NCI-H82 treated with DMSO at 0.1 percent for 48 hours (cell line): ENCODE measurements around the gene TMEM184A.

Experiments
- DNase-seq: peaks from one replicate; lab custom pipeline; 2025; ENCODE audit not compliant: unreplicated experiment; lab: John Stamatoyannopoulos, UW

Gene TMEM184A

DNA sequence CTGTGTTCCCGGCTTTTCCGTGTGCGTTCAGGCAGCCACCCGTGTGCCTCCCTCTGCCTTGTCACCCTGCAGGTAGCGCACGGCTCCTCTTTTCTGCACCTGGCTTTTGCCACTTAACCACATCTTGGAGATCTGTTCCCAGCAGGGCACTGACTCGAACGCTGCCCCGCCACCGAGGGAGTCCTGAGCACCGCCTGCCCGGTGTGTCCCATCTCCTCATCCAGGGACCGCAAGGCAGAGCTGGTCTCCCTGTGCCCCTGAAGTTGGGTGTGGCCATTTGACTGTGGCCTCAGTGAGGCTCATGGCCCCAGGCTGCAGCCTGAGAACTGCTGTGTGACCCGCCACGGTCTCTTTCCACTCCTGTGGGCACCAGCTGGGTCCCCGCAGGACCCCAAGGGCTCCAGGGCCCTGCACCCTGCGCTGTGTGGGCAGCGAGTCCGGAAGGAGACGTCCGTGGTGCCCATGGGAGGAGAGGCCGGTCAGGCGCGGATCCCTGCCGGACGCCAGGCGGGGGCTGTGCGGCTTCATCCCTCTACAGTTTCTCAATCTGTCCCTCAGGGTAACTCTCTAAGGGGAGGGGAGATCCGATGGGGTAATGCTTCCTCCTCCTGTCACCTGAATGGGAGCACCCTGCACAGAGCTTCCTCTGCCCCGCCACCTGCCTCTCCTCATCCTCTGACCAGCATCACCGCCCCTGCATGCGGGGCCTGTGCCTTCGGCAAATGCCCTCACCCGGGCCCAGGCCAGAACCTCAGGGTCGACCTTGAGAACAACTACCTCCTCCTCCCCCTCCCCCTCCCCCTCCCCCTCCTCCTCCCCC is 50.1 kb downstream of the TMEM184A start:
- DNase-seq: no peak

DNA sequence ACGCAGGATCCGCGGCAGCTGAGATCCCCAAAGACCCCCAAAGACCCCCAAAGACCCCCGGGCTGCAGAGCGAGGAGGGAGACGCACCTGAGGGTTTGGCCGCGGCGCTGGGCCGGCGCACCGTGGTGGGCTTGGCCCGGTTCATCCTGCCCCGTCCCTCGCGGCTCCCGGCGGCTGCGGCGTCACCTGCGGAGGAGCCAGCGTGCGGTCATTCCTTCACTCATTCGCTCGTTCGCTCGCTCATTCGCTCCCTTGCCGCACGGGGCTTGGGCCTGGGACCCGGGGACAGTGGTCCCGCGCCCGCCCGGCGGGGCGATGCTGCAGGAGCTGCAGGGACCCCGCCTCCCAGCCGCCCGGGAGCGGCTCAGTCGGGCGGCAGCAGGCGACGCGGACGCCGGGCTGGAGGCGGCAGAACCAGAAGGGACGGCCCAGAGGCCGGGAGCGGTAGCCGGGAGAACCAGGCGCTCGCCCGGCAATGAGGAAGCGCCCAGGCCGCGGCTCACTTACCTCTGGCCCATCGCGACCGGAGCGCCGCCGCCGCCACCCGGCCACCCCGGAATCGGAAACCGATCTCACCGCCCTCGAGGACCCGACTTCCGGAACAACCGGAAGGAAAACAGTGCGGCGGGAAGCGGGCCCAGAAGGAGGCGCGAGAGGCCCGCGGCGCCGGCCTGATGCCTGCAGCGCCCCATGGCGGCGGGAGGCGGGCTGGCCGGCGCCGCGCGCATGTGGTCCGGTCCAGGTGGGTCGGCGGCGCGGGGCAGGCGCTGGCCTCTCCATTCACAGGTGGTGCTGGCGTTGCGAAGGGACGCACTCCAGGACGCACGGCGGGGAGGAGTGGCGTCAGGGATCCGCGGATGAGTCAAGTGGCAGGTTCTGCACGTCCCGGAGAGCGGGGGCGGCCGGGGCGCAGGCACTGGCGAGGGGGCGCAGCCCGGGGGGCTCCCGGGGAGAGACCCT is 51.9 kb downstream of the TMEM184A start, which contains the start of gene INTS1:
Gene INTS1, minus strand, starts transcription at position 574 of the 960 bp plus-strand sequence. Its CDS starts 429 bp downstream, at position 145.
- peak; percentile 76 for DNase-seq

GRCh38 chr7:1503390-1503789 is 52.6 kb downstream of the TMEM184A start:
- no peak for DNase-seq

DNA sequence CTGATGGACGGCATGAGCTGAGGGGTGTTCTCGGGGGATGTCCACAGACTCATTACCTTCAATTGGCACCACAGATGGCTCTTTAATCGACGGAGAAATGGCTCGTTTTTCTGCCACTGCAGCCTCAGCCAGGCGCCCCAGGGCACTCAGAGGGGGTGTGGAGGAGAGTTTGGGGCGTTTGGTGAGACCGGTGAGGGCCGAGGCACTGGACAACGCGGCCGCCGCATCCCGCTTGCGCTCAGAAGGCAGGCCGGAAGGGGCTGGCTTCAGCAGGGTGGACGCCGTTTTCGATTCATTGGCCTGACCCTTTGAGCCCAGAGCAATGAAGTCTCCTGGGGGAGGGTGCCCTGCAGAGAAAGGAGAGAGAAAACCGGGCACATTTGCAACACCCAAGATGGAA is 53.2 kb downstream of the TMEM184A start:
- no peak for DNase-seq

DNA sequence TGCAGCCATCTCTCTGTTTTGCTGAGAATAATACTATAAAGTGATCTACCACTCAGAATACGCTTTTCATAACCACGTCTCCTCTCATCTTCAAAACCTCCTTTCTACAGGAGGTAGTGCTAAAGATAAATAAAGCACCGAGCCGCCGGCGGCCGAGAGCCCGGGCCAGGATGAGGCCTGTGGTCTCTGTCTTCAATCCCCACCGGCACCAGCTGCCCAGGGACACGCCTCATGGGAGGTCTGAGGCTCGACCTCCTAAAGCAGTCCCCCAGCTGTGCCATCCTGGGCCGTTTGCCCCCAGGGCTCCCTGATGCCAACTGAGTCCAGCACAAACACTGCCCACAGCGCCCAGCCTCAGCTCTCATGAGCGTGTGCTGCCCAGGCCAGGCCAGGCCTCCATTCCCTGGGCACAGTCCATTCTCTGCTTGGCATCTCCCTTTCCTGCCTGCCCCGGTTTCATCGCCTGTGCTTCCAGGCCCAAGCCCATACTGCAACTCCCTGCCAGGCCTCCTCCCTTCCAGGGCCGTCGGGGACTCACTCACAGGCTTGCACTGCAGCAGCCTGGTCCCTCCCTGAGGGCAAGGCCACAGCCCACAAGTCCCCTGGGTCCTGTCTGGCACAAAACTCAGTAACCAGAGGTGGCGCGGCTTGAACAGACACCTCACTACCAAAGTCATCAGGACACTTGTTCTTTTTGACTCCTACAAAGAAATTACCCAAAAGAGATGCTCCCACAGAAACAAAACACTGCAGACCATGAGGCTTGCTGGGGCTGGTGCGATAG is 54.3 kb downstream of the TMEM184A start:
- DNase-seq: no peak

- DNase-seq: no peak
These were observed 55.8 kb downstream of the TMEM184A start for GRCh38 chr7:1500064-1500807.

GRCh38 chr7:1499367-1500029 is 56.5 kb downstream of the TMEM184A start:
- no peak for DNase-seq

GRCh38 chr7:1498370-1499305 is 57.4 kb downstream of the TMEM184A start:
- DNase-seq: no peak

- no peak for DNase-seq
These were observed 58.6 kb downstream of the TMEM184A start for GRCh38 chr7:1497293-1497927.

- no peak for DNase-seq
These were observed 59.3 kb downstream of the TMEM184A start for GRCh38 chr7:1496531-1497292.

DNA sequence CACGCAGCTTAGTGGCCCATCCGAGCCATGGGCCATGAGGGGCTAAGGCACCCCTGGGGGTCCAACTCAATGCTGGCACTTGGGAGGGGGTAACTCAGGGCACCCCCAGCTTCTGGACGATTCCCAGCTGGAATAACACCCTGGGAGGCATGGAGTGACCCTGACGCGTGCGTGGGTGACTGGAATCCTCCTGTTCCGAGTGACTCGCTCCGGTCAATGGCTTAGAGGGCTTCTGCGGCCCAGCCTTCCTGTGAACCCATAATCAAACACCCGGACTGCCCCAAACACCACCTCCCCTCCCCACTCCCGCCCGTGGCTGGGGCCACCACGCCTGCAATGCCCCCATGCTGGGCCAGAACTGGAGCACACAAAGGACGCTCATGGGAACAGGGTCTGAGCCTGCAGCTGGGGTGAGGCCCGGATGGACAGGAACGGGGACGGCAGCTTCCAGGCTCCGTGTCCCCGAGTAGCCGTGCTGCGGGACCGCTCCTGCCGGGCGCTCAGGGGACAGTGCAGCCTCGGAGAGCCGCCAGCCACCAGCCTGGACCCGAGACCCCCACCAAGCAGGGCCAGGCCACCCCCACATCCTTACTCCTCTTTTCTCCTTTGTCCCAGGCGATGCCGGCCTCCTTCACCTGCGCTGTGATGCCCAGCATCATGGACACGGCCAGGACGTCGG is 60.3 kb downstream of the TMEM184A start:
- DNase-seq: no peak

- no peak for DNase-seq
These were observed 61.0 kb downstream of the TMEM184A start for GRCh38 chr7:1494866-1495563.

- no peak for DNase-seq
These were observed 61.6 kb downstream of the TMEM184A start for GRCh38 chr7:1494447-1494846.

DNA sequence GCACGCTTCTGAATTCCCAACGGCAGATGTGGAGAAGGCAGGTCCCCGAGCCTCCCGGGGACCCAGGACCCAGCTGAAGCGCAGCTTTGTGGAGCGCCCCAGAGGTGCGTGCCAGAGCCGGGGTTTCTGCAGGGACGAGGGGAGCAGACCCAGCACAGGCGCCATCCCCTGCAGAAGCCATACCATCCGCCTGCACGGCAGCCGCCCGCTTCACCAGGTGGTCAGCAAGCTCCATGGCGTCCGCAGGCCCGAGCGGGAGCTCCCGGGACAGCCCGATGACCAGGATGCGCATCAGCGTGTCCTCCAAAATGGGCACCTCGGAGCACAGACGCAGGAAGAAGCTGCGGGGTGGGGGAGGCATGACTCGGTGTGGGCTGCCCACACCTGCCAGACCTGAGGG is 62.4 kb downstream of the TMEM184A start:
- no peak for DNase-seq

DNA sequence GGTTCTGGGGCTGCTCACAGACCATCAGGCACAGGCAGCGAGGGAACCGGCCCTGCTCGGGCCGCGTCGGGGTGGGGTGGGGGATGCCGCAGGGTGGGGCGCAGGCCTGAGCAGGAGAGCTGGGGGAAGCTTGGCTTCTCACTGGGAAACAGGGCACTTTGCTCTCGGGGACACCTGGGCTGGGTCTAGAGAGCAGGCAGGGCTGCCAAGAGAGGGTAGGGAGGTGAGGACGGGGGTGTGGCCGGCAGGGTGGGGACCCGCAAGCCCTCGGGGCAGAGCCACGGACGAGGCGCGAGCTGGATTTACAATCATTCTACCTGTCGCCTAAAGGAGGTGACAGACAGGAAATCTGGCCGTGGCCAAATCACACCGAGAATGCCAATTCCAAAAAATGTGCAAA is 62.9 kb downstream of the TMEM184A start:
- no peak for DNase-seq

GRCh38 chr7:1492640-1493039 is 63.4 kb downstream of the TMEM184A start:
- no peak for DNase-seq
